CD4-positive, alpha-beta memory T cell (primary cell): ENCODE results near the gene SLPI. TPM values are rescaled to one million over a fixed set of nuclear protein-coding genes. Genes with fewer than 3 reads are reported as not detected.
A peak's percentile ranks its signal among the peaks of the same experiment; 100 is the strongest.

Source experiments
- CTCF ChIA-PET: fragments of 350-600 bp; sonication (Branson Sonifier 250); formaldehyde crosslinking; loops from one replicate; lab custom pipeline; 2021; ENCODE audit warnings: inconsistent platforms; ENCODE audit not compliant: partially characterized antibody; lab: Charles Lee
- POLR2A ChIA-PET: fragments of 350-600 bp; sonication (Branson Sonifier 250); formaldehyde crosslinking; loops from one replicate; lab custom pipeline; 2021; ENCODE audit not compliant: partially characterized antibody; lab: Charles Lee
- DNase-seq, 5 donors: peaks; one replicate each; pipeline versions ENCODE4 v3.0.0 to v3.0.0-alpha.2; 2020 to 2022; ENCODE audit warnings: mixed read lengths in 1 of 5
- H3K27ac ChIP-seq: one replicate; pipeline ENCODE4 v1.7.0; 2013; ENCODE audit warnings: low read depth, low read length
- H3K27me3 ChIP-seq: 2 replicates; pipeline ENCODE4 v1.7.0; 2013; ENCODE audit warnings: mild to moderate bottlenecking, low read length, moderate library complexity; ENCODE audit not compliant: insufficient read depth
- H3K36me3 ChIP-seq: 2 replicates; pipeline ENCODE4 v1.7.0; 2013; ENCODE audit warnings: mild to moderate bottlenecking, low read length, moderate library complexity; ENCODE audit not compliant: insufficient read depth
- H3K4me1 ChIP-seq: 2 replicates; pipeline ENCODE4 v1.7.0; 2013; ENCODE audit warnings: mild to moderate bottlenecking, low read length, moderate library complexity; ENCODE audit not compliant: insufficient read depth
- H3K4me3 ChIP-seq, 2 donors: one replicate each; pipeline ENCODE4 v1.7.0; 2013; ENCODE audit warnings: low read length in 2 of 2, mild to moderate bottlenecking in 1 of 2
- H3K9me3 ChIP-seq, 2 donors: one replicate each; pipeline ENCODE4 v1.7.0; 2013; ENCODE audit warnings: low read length in 2 of 2, control low read depth in 1 of 2; ENCODE audit not compliant: control insufficient read depth in 1 of 2
- H3K27ac Mint-ChIP-seq, 7 donors: one replicate each; pipeline ENCODE4 v1.8.0; 2020 to 2021; ENCODE audit warnings: mixed read lengths in 7 of 7, mild to moderate bottlenecking in 6 of 7, inconsistent platforms in 3 of 7, moderate library complexity in 3 of 7
- H3K27me3 Mint-ChIP-seq, 2 donors: one replicate each; pipeline ENCODE4 v1.8.0; 2020 to 2021; ENCODE audit warnings: mixed read lengths in 2 of 2
- H3K36me3 Mint-ChIP-seq, 2 donors: one replicate each; pipeline ENCODE4 v1.8.0; 2020 to 2021; ENCODE audit warnings: mixed read lengths in 2 of 2, inconsistent platforms in 1 of 2, mild to moderate bottlenecking in 1 of 2
- H3K4me1 Mint-ChIP-seq, 4 donors: one replicate each; pipeline ENCODE4 v1.8.0; 2020 to 2021; ENCODE audit warnings: mixed read lengths in 4 of 4, mild to moderate bottlenecking in 1 of 4
- H3K4me3 Mint-ChIP-seq, 8 donors: one replicate each; pipeline ENCODE4 v1.8.0; 2020 to 2021; ENCODE audit warnings: mixed read lengths in 8 of 8, mild to moderate bottlenecking in 7 of 8, moderate library complexity in 6 of 8, inconsistent platforms in 3 of 8
- H3K9me3 Mint-ChIP-seq, 8 donors: one replicate each; pipeline ENCODE4 v1.8.0; 2020 to 2021; ENCODE audit warnings: mixed read lengths in 8 of 8, mild to moderate bottlenecking in 5 of 8, inconsistent platforms in 3 of 8, moderate library complexity in 1 of 8
- intact Hi-C: fragments of 100-400 bp; cut with micrococcal nuclease; formaldehyde crosslinking; loops from one replicate; pipeline ENCODE4 v1.15.1; 2023
- polyA plus RNA-seq, 2 donors: library from polyadenylated mRNA; unstranded; fragments of 300-500 nt; fragmentation: Illumina TruSeq; gene quantifications; one replicate each; pipeline ENCODE4 v1.2.3, GENCODE V29; 2021
- total RNA-seq, 2 experiments: library from RNA; stranded (reverse); gene quantifications; one replicate each; pipeline ENCODE4 v1.2.3, GENCODE V29; 2021

SLPI gene
- total and polyA plus RNA-seq, 4 experiments from 2014 or later, result not detected

DNA sequence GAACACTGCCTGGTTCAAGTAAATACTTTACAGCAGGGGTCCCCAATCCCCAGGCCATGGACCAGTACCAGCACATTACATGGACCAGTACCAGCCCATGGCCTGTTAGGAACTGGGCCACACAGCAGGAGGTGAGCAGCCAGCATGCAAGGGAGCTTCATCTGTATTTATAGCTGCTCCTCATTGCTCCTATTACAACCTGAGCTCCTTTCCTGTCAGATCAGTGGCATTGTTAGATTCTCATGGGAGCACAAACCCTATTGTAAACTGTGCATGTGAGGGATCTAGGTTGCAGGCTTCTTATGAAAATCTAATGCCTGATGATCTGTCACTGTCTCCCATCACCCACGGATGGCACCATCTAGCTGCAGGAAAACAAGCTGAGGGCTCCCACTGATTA is 40.3 kb upstream of the SLPI start:
- no peaks in the 10 kb centered on the region for H3K36me3 Mint-ChIP-seq
- Histone ChIP-seq H3K36me3 (no peaks in the 10 kb centered on the region), H3K4me1 (peaks cover 11% of the 10 kb centered on the region), H3K9me3 (no peaks in the 10 kb centered on the region), H3K4me3 (no peak overlapping the region), H3K27ac (no peak overlapping the region), H3K27me3 (no peaks in the 10 kb centered on the region)
- ChIA-PET POLR2A (no interaction called here), CTCF (interaction anchor here (0.6 to 6.6 kb wide), 39 partner anchors 9 to 705 kb away, joined by 3 to 70 read pairs (median 4); partner anchors contain the start of genes MATN4, RBPJL and SYS1)
- no peak overlapping the region for H3K27ac Mint-ChIP-seq
- H3K4me3 Mint-ChIP-seq, result no peak overlapping the region
- intact Hi-C loops, result loop anchor here (5.0 kb wide), 2 partner anchors 327 to 607 kb away; partner anchors contain the start of gene STK4
- H3K4me1 Mint-ChIP-seq, result peaks cover 2 to 8% (median 4%) of the 10 kb centered on the region in 4 donors
- peaks cover 7 to 28% of the 10 kb centered on the region in 2 donors for H3K27me3 Mint-ChIP-seq
- H3K9me3 Mint-ChIP-seq, result no peaks in the 10 kb centered on the region
- no peak for DNase-seq

DNA sequence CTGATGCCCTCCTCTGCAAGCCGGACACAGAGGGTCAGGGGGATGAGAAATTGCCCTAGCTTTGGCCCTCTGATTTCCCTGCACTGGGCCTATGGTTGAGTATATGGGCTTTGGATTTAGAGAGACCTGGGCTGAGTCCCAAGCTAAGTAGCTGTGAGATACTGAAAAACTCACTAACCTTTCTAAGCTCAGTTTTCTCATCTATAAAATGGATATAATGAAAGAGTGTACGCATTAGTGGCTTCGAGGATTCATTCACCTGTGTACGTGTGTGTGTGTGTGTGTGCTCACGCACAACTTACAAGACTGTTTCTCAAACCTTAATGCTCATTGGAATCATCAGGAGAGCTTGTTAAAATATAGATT is 39.6 kb upstream of the SLPI start:
- Mint-ChIP-seq H3K27ac (no peak overlapping the region), H3K4me3 (peak overlapping the region; percentile 60 to 84 (median 79)), H3K27me3 (peaks cover 7 to 28% of the 10 kb centered on the region in 2 donors), H3K9me3 (no peaks in the 10 kb centered on the region), H3K4me1 (peaks cover 2 to 8% (median 4%) of the 10 kb centered on the region in 4 donors), H3K36me3 (no peaks in the 10 kb centered on the region)
- POLR2A ChIA-PET, result no interaction called here
- no peaks in the 10 kb centered on the region for H3K36me3 ChIP-seq
- no peaks in the 10 kb centered on the region for H3K9me3 ChIP-seq
- CTCF ChIA-PET, result interaction anchor here (0.6 to 6.6 kb wide), 49 partner anchors 9 to 705 kb away, joined by 3 to 70 read pairs (median 4); partner anchors contain the start of genes MATN4, RBPJL and SYS1
- H3K27ac ChIP-seq, result no peak overlapping the region
- H3K4me1 ChIP-seq, result peaks cover 11% of the 10 kb centered on the region
- no peaks in the 10 kb centered on the region for H3K27me3 ChIP-seq
- H3K4me3 ChIP-seq, result peak overlapping the region in 1 of 2 donors; percentile 64
- DNase-seq, result no peak
- intact Hi-C loops, result loop anchor here (5.0 kb wide), 2 partner anchors 327 to 607 kb away; partner anchors contain the start of gene STK4

DNA sequence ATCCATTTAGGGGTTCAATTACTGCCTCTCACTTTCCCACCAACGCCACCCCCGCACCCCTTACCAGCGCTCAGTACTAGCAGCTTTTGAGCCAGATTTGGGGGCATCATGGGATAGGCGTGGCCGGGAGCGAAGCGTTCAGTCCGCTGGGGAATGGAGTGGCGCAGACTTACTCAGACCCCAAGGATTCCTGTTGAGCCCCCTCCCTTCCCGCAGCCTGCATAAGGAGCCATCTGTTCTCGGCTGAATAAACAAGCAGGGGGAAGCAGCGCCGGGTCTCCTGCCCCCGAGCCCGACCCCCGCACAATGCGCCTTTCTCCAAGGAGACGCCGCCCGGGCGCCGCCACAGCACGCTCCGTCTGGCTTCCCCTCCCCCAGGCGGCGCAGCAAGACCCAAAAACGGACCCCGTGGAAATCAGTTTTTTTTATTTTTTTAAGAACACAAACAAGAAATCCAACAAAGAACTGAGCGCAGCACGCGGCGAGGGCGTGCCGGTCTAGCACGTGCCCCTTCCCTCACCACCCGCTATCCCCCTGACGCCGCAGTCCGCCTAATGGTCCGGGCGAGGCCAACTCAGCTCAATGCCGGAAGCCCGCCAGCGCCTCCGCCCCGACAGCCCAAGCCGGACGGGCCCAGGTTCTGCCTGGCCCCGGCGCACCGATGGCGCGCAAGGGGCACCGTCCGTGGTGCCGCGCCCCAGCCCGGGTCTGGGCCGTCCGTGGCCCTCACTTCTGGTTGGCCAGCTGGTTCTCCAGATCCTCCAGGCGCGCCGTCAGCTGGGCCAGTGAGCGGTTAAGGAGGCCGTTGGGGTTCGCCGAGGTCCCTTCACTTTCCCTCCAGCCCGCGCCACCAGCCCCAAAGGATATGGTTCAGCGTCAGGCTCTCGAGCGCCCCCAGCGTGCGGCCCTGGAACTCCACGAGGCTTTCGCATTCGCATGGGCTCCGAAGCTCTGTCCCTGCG is 39.0 kb upstream of the SLPI start:
- Mint-ChIP-seq H3K4me3 (peak overlapping the region; percentile 68 to 84 (median 79)), H3K36me3 (no peaks in the 10 kb centered on the region), H3K27me3 (peaks cover 9 to 30% of the 10 kb centered on the region in 2 donors), H3K4me1 (peaks cover 2 to 8% (median 4%) of the 10 kb centered on the region in 4 donors), H3K9me3 (no peaks in the 10 kb centered on the region), H3K27ac (no peak overlapping the region)
- Histone ChIP-seq H3K9me3 (no peaks in the 10 kb centered on the region), H3K4me1 (peaks cover 11% of the 10 kb centered on the region), H3K36me3 (no peaks in the 10 kb centered on the region), H3K27ac (no peak overlapping the region), H3K27me3 (no peaks in the 10 kb centered on the region), H3K4me3 (peak overlapping the region; percentile 40 to 64)
- ChIA-PET POLR2A (no interaction called here), CTCF (interaction anchor here (0.6 to 6.6 kb wide), 52 partner anchors 10 to 609 kb away, joined by 3 to 70 read pairs (median 4); partner anchors contain the start of genes MATN4, RBPJL and SYS1)
- intact Hi-C loops, result loop anchor here (5.0 kb wide), 2 partner anchors 326 to 606 kb away; partner anchors contain the start of gene STK4
- peak; percentile 70 to 77 (median 71) for DNase-seq

DNA sequence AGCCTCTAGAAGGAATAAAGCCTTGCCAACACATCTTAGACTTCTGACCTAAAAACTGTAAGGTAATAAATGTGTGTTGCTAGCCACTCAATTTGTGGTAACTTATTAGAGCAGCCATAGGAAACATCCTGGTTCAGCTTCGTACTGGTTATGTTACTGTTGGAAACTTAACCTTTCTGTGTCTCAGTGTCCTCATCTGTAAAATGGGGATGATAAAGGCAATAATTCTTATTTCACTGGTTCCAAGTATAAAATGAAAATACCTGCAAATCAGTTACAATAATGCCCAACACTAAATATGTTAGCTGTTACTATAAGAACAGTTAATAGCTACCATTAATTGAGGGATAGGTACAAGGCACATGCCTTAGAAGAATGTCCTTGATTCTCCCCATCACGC is 38.0 kb upstream of the SLPI start:
- no peak for DNase-seq
- H3K27me3 Mint-ChIP-seq, result peaks cover 9 to 31% of the 10 kb centered on the region in 2 donors
- no peaks in the 10 kb centered on the region for H3K36me3 Mint-ChIP-seq
- H3K27ac Mint-ChIP-seq, result no peak overlapping the region
- intact Hi-C loops, result loop anchor here (5.0 kb wide), 2 partner anchors 325 to 605 kb away; partner anchors contain the start of gene STK4
- Histone ChIP-seq H3K4me1 (peaks cover 11% of the 10 kb centered on the region), H3K36me3 (no peaks in the 10 kb centered on the region), H3K9me3 (no peaks in the 10 kb centered on the region), H3K4me3 (no peak overlapping the region), H3K27ac (no peak overlapping the region), H3K27me3 (no peaks in the 10 kb centered on the region)
- POLR2A ChIA-PET, result no interaction called here
- peak overlapping the region in 2 of 8 donors; percentile 83 to 84 for H3K4me3 Mint-ChIP-seq
- no peaks in the 10 kb centered on the region for H3K9me3 Mint-ChIP-seq
- H3K4me1 Mint-ChIP-seq, result peaks cover 2 to 8% (median 4%) of the 10 kb centered on the region in 4 donors
- CTCF ChIA-PET, result interaction anchor here (0.9 to 6.6 kb wide), 16 partner anchors 11 to 608 kb away, joined by 3 to 70 read pairs (median 8); no protein-coding TSS in a partner anchor

DNA sequence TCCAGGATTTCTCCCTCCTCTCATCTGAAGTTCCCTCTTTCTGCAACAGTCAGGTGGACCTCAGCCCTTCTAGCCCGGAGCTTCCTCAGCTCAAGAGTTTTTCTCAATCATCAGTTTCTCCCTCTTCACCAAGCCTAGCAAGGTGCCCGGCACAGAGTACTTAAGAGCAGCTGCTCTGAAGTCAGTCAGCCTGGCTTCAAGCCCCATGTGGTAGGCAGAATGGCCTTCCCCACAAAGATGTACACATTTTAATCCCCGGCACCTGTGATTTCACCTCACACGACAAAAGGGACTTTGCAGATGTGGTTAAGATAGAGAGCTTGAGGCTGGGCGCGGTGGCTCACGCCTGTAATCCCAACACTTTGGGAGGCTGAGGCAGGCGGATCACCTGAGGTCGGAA is 37.2 kb upstream of the SLPI start:
- Mint-ChIP-seq H3K9me3 (no peaks in the 10 kb centered on the region), H3K27ac (no peak overlapping the region), H3K4me1 (peaks cover 2 to 8% (median 4%) of the 10 kb centered on the region in 4 donors), H3K4me3 (peak overlapping the region in 1 of 8 donors; percentile 25), H3K27me3 (peaks cover 10 to 35% of the 10 kb centered on the region in 2 donors), H3K36me3 (no peaks in the 10 kb centered on the region)
- Histone ChIP-seq H3K9me3 (no peaks in the 10 kb centered on the region), H3K4me1 (peaks cover 11% of the 10 kb centered on the region), H3K27ac (no peak overlapping the region), H3K4me3 (no peak overlapping the region), H3K27me3 (no peaks in the 10 kb centered on the region), H3K36me3 (no peaks in the 10 kb centered on the region)
- ChIA-PET CTCF (interaction anchor here (0.6 to 6.6 kb wide), 17 partner anchors 10 to 642 kb away, joined by 3 to 70 read pairs (median 5); no protein-coding TSS in a partner anchor), POLR2A (no interaction called here)
- DNase-seq, result no peak
- intact Hi-C loops, result loop anchor here (2.0 to 5.0 kb wide), 5 partner anchors 195 to 604 kb away; partner anchors contain the start of gene STK4

DNA sequence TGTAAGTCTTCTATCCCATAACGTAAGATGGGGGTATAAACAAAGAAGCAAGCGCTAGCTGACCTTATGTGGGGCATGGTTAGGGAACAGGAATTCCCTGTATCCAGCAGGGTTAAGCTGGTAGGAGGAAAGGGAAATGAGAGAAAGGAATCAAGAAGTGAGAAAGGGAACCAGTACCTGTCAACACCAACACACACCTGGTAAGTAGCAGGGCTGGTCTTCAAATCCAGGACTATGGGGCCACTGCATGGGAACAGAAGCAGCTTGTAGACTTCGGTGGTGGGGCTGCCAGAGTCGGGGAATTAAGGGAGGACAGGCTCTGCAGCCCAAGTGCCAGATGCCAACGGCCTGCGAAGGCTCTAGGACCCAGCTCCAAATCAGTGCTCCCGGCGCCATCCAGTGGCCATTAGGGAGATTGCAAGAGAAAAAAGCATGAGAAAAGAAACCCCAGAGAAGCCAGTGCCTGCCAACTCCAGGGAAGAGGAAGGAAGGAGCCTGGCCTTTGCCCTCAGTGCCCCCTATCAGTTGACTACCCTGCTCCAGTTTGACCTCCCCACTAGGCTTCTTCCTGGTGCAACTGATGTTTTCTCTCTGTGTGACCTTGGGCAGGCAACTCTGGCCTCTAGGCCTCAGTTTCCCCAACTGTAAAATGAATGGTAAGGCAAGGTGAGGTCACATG is 36.5 kb upstream of the SLPI start:
- intact Hi-C loops, result loop anchor here (2.0 to 5.0 kb wide), 5 partner anchors 194 to 604 kb away; partner anchors contain the start of gene STK4
- H3K27me3 Mint-ChIP-seq, result peaks cover 8 to 35% of the 10 kb centered on the region in 2 donors
- Histone ChIP-seq H3K27me3 (no peaks in the 10 kb centered on the region), H3K4me1 (peaks cover 11% of the 10 kb centered on the region), H3K27ac (no peak overlapping the region), H3K36me3 (no peaks in the 10 kb centered on the region), H3K4me3 (no peak overlapping the region), H3K9me3 (no peaks in the 10 kb centered on the region)
- POLR2A ChIA-PET, result interaction anchor here (1.0 kb wide), 1 partner anchor 72 kb away, joined by 3 read pairs; the partner anchor contains the start of gene SYS1
- H3K9me3 Mint-ChIP-seq, result no peaks in the 10 kb centered on the region
- no peak overlapping the region for H3K27ac Mint-ChIP-seq
- H3K4me1 Mint-ChIP-seq, result peaks cover 2 to 8% (median 4%) of the 10 kb centered on the region in 4 donors
- no peaks in the 10 kb centered on the region for H3K36me3 Mint-ChIP-seq
- peak overlapping the region in 1 of 8 donors; percentile 43 for H3K4me3 Mint-ChIP-seq
- peak; percentile 54 to 63 (median 57) for DNase-seq
- CTCF ChIA-PET, result interaction anchor here (0.6 to 6.6 kb wide), 17 partner anchors 10 to 905 kb away, joined by 3 to 70 read pairs (median 5); no protein-coding TSS in a partner anchor
